HepG2 (cell line): ENCODE data around the gene ZSWIM8. TPM values are rescaled to one million over a fixed set of nuclear protein-coding genes. Genes with fewer than 3 reads are reported as not detected.
A peak's percentile ranks its signal among the peaks of the same experiment; 100 is the strongest.

ENCODE experiments used
- AHDC1 ChIP-seq: sonication (generic); formaldehyde crosslinking; IDR thresholded peaks from 2 replicates; pipeline ENCODE4 v1.5.1; 2020; ENCODE audit warnings: mild to moderate bottlenecking, missing genetic modification reagents, borderline replicate concordance
- ELK4 ChIP-seq: sonication (generic); formaldehyde crosslinking; IDR thresholded peaks from 2 replicates; pipeline ENCODE4 v1.9.0; 2021; ENCODE audit warnings: missing genetic modification reagents, borderline replicate concordance
- HIC2 ChIP-seq: sonication (generic); formaldehyde crosslinking; IDR thresholded peaks from 2 replicates; pipeline ENCODE4 v1.9.0; 2022; ENCODE audit warnings: low read depth, missing genetic modification reagents
- HNF1B ChIP-seq: sonication (generic); formaldehyde crosslinking; IDR thresholded peaks from 2 replicates; pipeline ENCODE4 v1.5.1; 2020; ENCODE audit warnings: mild to moderate bottlenecking, moderate library complexity, missing genetic modification reagents
- NAIF1 ChIP-seq: sonication (generic); formaldehyde crosslinking; IDR thresholded peaks from 2 replicates; pipeline ENCODE4 v1.5.0; 2020; ENCODE audit warnings: mild to moderate bottlenecking, missing genetic modification reagents, borderline replicate concordance
- SMAD9 ChIP-seq: sonication (generic); formaldehyde crosslinking; IDR thresholded peaks from 2 replicates; pipeline ENCODE4 v1.5.1; 2020; ENCODE audit warnings: mild to moderate bottlenecking, missing genetic modification reagents
- SOX6 ChIP-seq, 2 experiments: fragments of 450-650 bp in 1 of 2; sonication (generic) in 1 of 2; formaldehyde crosslinking in 1 of 2; IDR thresholded peaks; 2 replicates each; pipeline versions ENCODE4 v1.4.0 to v1.6.1; 2017 to 2020; ENCODE audit warnings: antibody characterized with exemption in 1 of 2, mild to moderate bottlenecking in 1 of 2, missing genetic modification reagents in 1 of 2
- TAF15 ChIP-seq: fragments of 200-400 bp; formaldehyde crosslinking; IDR thresholded peaks from one replicate; pipeline ENCODE4 v1.6.1; 2018; ENCODE audit warnings: mild to moderate bottlenecking, low read depth, low read length; ENCODE audit not compliant: poor library complexity, severe bottlenecking
- ZKSCAN5 ChIP-seq: sonication (generic); formaldehyde crosslinking; IDR thresholded peaks from 2 replicates; pipeline ENCODE4 v1.5.1; 2020; ENCODE audit warnings: mild to moderate bottlenecking, missing genetic modification reagents
- ZNF260 ChIP-seq: sonication (generic); formaldehyde crosslinking; IDR thresholded peaks from 2 replicates; pipeline ENCODE4 v1.4.0; 2020; ENCODE audit warnings: missing genetic modification reagents, low read depth, mild to moderate bottlenecking, borderline replicate concordance
- ZNF572 ChIP-seq: sonication (generic); formaldehyde crosslinking; IDR thresholded peaks from 2 replicates; pipeline ENCODE4 v1.5.1; 2020; ENCODE audit warnings: mild to moderate bottlenecking, missing genetic modification reagents
- ZNF703 ChIP-seq: sonication (generic); formaldehyde crosslinking; IDR thresholded peaks from 2 replicates; pipeline ENCODE4 v1.5.1; 2020; ENCODE audit warnings: missing genetic modification reagents, mild to moderate bottlenecking, moderate library complexity, borderline replicate concordance
- ZNF777 ChIP-seq: sonication (generic); formaldehyde crosslinking; IDR thresholded peaks from 2 replicates; pipeline ENCODE4 v1.4.0; 2020; ENCODE audit warnings: missing genetic modification reagents
- ZXDC ChIP-seq: sonication (generic); formaldehyde crosslinking; IDR thresholded peaks from 2 replicates; pipeline ENCODE4 v1.5.0; 2020; ENCODE audit warnings: mild to moderate bottlenecking, missing genetic modification reagents
- polyA plus RNA-seq, 8 experiments: library from polyadenylated mRNA; depleted of rRNA in 3 of 8; stranded (reverse) in 7 of 8; unstranded in 1 of 8; fragments of >200 nt; fragmentation: Illumina TruSeq in 4 of 8; extraction: Trizol in 4 of 8; gene quantifications; 2 replicates each; pipeline versions ENCODE4 v1.2.1 to v1.2.3, GENCODE V29; 2011 to 2016; ENCODE audit warnings: low read depth in 4 of 8, missing spikeins in 1 of 8, mixed read lengths in 1 of 8; ENCODE audit not compliant: insufficient read depth in 1 of 8
- total RNA-seq, 5 experiments: library from RNA; depleted of rRNA; stranded (reverse); fragments of >200 nt; fragmentation: Illumina TruSeq; extraction: Trizol; gene quantifications; 2 replicates each; pipeline ENCODE4 v1.2.3, GENCODE V29; 2016; ENCODE audit warnings: low read depth in 1 of 5

ZSWIM8 gene
- total and polyA plus RNA-seq, 2 of the 13 experiments (the other 11 are each of a cell fraction or from before 2014, with no cell fraction given), result 39.9 to 98.2 TPM

GRCh38 chr10:73773152-73773879, 12.1 kb upstream of the ZSWIM8 start (continued):
- 0 out of 2 replicates have a peak, but pooled peaks have one; percentile 12 for TF ChIP-seq AHDC1 (CRISPR knock-in tag)
- TF ChIP-seq ZKSCAN5, result no peak
- 0 out of 2 replicates have a peak, but pooled peaks have one; percentile 44 for TF ChIP-seq ZNF703
- TF ChIP-seq ZNF572 (CRISPR knock-in tag), result no peak
- no peak for TF ChIP-seq ELK4 (CRISPR knock-in tag)
- TF ChIP-seq SOX6 (IDR thresholded peaks at IDR 0.05), result no peak
- TF ChIP-seq SOX6 (CRISPR knock-in tag; IDR thresholded peaks at IDR 0.05), result no peak
- TF ChIP-seq ZXDC (CRISPR knock-in tag), result 0 out of 2 replicates have a peak, but pooled peaks have one; percentile 47
- 0 out of 2 replicates have a peak, but pooled peaks have one; percentile 1 for TF ChIP-seq SMAD9 (CRISPR knock-in tag)
- TF ChIP-seq ZNF777, result no peak
- peak; percentile 18; the same call in 1 of the 2 replicates for TF ChIP-seq ZNF260 (CRISPR knock-in tag)
- no peak for TF ChIP-seq TAF15
- no peak for TF ChIP-seq HIC2 (CRISPR knock-in tag)
- 0 out of 2 replicates have a peak, but pooled peaks have one; percentile 4 for TF ChIP-seq HNF1B (CRISPR knock-in tag)
- TF ChIP-seq NAIF1, result no peak
